Endothelial cell of hepatic sinusoid (primary cell): Measurements from ENCODE around the gene TPI1.

Experiments used
- in situ Hi-C: cut with HindIII; loops from 2 replicates; pipeline ENCODE4 v1.10.0; 2017; ENCODE audit warnings: low sequenced_read_pairs

TPI1 gene

DNA sequence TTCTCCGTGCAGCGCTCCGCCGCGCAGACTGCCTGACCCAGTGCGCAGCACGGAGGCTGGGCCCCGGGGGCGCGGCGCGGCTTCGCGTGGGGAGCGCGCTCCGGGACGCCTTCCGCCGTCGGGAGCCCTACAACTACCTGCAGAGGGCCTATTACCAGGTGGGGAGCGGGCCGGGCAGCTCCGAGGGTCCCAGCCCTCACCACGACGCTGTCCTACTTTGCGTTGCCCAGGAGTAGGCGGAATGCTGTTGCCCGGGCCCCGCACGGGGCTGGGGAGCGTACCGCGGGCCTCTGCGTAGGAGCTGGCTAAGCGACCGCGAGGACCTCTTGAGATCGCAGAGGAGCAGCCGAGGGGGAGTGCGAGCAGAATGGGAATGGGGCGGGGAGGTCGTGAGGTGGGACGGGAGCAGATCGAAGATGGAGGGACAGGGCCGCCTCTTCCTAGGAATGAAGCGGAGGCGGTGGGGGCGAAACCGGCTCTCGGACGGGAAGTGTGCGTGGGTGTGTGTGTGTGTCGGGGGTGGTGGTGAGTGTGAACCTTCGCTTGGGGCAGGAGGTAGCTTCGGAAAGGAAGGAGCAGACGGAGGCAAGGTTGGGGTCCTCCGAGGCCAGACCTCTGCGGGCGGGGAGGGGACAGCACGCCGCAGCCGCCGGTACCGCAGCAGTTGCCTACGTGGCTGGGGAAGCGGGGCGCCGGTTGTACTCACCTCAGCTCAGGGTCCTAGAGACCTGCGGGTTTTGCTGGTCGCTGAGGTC is 38.4 kb upstream of the TPI1 start:
- in situ Hi-C loops, result no loop called here

DNA sequence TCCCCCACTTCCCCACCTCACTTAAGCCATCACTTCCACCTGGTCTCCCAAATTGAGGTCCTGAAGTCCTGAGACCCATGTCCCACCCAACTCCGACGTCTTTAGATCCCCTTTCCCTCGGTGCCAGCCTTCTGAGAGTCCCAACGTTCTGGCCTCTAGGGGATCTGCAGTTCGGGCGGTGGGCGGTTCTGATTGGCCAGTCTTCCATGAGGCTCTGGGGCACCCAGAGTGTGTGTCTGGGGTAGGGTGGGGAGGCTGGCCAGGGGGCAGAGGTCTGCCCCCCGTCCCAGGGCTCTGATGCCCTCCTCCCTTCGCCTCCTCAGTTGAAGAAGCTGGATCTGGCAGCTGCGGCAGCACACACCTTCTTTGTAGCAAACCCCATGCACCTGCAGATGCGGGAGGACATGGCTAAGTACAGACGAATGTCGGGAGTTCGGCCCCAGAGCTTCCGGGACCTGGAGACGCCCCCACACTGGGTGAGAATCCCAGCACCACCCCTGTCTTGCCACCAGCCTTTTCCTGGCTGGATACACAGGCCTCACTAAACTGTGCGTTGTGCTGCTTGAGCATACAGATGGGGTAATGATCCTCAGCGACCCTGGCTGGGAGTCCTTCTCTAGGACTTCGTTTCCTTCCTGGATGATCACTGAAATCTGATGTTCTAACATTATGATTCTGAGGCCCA is 37.7 kb upstream of the TPI1 start:
- in situ Hi-C loops, result no loop called here

DNA sequence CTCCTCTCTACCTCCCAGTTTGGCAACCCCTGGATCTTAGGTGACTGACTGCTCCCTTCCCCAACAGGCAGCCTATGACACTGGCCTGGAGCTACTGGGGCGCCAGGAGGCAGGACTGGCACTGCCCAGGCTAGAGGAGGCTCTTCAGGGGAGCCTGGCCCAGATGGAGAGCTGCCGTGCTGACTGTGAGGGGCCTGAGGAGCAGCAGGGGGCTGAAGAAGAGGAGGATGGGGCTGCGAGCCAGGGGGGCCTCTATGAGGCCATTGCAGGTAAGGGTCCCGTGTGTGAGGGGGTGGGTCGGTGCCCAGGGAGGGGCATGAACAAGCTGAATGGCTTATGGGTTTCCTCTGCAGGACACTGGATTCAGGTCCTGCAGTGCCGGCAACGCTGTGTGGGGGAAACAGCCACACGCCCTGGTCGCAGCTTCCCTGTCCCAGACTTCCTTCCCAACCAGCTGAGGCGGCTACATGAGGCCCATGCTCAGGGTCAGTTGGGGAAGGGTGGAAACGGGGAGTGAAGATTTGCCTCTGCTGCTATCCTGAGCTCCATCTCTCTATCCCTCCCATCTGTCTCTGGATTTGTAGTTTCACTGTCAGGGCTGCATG is 36.9 kb upstream of the TPI1 start:
- in situ Hi-C loops, result no loop called here

DNA sequence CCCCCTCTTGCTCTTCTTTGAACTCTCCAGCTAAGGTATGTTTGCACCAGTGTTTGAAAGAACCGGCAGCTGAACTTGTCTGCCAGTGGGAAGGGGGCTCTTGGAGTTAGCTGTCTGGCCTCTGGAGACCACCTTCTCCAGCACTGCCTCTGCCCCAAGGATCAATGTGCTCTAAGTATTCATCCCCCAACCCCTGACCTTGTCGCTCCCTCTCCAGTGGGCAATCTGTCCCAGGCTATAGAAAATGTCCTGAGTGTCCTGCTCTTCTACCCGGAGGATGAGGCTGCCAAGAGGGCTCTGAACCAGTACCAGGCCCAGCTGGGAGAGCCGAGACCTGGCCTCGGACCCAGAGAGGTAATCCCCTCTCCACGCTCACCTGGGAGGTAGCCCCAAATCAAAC is 36.3 kb upstream of the TPI1 start:
- in situ Hi-C loops, result no loop called here

DNA sequence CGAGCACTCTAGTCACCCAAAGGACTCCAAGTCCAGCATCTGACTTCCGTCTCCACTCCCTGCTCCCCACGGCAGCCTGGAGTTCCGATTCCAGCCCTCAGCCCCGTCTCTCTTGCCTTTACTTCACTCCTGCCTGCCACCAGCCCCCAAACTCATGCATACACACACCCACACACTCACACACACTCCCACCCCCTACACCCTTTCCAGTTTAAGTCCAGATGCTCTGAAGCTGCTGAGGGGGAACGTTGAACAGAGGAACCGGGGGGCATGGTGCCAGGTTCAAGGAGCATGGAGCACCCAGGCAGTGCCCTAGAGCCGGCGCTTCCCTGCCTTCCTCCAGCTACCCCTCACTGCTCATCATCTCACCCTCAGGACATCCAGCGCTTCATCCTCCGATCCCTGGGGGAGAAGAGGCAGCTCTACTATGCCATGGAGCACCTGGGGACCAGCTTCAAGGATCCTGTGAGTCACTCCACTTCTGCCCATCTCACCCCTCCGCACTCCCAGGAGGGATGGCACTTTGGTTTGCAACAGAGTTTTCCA is 35.8 kb upstream of the TPI1 start:
- in situ Hi-C loops, result no loop called here

DNA sequence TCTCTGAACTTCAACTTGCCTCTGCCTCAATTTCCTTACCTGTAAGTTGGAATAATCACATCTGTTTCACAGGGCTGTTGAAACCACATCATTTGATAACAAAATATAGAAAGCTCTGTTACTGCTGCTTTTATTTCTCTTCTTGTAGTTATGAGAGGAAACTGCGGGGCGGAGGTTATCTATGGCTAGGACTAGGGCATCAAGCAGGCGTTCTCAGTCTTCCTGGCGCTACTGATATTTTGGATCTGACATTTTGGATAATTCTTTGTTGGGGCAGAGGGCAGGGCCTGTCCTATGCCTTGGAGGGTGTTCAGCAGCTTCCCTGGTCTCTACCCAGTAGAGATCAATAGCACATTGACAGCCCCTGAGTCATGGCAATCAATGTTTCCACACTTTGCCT is 35.2 kb upstream of the TPI1 start:
- in situ Hi-C loops, result no loop called here

DNA sequence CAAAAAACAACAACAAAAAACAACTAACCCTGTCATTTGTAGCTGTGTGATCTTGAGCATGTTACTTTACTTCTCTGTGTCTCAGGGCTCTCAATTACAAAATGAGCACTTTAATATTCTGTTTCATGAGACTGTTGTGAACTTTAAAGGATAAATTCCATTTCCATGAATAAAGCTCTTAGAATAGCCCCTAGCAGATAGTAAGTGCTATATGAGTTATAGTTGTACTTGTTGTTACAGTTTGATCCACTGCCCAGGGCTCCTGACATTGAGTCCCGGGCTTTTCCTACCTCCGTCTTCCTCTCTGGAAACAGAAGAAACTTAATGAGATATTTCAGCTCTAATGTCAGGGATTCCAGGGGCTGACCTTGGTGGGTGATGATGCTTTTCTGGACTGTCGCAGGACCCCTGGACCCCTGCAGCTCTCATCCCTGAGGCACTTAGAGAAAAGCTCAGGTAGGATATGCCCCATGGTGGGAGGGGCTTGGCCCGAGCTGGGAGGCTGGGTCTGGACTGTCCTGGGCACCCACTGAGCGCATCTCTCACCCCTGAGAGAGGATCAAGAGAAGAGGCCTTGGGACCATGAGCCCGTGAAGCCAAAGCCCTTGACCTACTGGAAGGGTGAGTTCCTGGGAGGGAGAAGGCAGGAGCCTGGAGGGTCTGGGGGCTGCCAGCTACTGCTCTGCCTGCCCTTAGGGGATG is 34.0 kb upstream of the TPI1 start:
- in situ Hi-C loops, result no loop called here

DNA sequence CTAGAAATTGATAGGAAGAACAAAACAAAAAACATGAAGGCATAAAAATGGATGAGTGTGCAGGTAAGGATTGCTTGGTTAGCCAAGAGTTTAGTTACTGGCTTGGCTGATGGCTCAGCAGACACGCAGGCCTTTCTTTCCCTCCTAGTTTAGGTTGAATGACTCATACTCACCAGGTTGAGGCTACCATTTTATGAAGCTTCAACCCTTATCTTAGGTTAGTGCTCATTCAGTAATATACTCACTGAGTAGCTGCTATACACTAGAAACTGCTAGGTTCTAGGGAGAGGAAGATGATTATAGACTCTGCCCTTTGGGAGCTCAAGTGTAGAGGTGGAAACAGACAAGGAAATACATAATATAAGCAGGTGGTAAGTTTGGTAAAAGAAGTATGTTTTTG is 33.1 kb upstream of the TPI1 start:
- in situ Hi-C loops, result no loop called here

DNA sequence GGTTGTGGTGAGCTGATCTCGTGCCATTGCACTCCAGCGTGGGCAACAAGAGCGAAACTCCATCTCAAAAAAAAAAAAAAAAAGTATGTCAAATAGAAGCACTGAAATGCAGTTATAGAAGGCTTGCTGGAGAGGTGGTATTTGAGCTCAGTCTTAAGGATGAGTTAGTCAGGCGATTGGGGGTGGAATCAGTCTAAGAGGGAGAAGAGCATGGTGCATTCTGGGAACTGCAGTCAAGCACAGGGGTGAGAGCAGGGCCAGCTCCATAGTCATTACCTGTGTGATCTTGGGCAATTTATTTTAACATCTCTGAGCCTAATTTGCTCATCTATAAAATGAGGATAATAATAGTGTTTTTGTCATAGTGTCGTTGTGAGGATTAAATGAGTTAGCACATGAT is 32.5 kb upstream of the TPI1 start:
- in situ Hi-C loops, result no loop called here

DNA sequence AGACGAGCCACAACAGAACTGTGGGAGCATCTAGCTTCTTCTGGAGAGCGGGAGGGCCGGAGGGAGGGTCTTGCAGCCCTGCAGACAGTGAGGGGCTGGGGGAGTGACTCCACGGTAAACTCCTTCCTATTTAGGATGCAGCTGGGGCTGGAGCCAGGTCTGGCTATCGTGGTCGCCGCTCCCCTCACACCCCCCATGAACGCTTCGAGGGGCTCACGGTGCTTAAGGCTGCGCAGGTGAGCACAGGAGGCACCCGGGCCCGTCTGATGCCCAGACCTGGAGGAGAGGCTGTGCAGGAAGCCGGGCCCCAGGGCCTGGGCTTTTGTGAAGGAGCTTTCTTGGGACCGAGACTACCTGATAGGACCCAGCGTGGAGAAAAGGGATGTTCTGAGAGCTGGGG is 30.5 kb upstream of the TPI1 start:
- in situ Hi-C loops, result no loop called here

DNA sequence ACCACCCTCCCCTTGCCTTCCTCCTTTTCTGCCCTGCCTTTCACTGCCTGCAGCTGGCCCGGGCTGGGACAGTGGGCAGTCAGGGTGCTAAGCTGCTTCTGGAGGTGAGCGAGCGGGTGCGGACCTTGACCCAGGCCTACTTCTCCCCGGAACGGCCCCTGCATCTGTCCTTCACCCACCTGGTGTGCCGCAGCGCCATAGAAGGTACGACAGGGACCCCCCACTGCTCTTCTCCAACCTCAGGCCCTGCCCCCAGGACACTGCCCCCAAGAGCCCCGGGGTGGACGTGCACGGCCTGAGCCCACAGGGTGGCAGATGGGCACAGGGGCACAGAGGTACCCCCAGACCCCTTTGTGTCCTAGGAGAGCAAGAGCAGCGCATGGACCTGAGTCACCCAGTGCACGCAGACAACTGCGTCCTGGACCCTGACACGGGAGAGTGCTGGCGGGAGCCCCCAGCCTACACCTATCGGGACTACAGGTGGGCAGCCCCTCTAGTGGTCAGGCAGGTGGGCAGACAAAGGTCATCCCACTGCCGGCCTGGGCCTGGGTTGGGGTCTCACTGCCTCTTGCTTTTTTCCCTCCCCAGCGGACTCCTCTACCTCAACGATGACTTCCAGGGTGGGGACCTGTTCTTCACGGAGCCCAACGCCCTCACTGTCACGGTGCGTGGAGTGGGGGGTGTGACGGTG is 29.8 kb upstream of the TPI1 start:
- in situ Hi-C loops, result no loop called here

DNA sequence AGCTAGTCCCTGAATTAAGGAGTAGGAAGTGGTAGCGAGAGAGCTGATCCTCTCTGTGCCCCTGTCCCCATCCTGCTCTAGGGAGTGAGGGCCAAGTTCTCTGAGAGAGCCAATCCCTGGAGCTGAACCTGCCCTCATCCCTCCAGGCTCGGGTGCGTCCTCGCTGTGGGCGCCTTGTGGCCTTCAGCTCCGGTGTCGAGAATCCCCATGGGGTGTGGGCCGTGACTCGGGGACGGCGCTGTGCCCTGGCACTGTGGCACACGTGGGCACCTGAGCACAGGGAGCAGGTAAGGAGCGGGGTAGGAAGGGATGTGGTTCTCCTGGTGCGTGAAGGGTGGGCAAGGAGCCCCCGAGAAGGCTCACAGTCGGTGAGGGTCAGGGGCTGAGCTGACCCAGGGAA is 28.5 kb upstream of the TPI1 start:
- in situ Hi-C loops, result no loop called here

DNA sequence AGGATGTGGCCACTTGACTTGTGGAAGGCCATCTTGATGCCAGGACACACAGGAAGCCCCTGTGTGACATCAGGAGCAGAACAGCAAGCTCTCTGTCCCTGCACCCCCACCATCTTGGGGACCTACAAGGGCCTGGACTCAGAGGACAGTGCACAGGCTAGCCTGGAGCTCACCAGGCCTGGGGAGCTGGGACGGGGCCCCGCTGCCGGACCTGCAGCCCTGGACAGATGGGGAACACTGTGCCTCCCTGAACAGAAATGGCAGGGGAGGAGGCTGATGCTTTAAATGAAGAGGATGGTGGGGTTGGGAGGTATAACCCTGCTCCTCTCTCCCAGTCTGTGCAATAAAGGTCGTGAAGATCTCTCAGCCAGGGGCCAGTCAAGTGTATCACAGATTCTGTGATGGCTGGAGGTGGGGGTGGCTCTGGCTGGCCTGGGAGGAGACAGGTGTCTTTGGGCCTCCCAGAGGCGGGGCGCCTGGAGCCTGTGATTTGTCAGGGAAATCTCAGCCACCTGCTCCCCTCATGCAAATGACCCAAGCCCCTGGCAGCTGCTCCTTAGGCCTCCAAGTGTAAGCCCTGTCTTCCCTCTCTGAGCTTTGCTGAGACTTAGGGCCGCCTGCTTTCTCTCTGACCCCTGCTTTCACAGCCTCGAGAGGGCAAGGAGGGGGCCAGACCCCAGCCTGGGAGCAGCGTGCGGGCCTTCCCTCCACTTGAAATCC is 27.7 kb upstream of the TPI1 start:
- in situ Hi-C loops, result no loop called here

DNA sequence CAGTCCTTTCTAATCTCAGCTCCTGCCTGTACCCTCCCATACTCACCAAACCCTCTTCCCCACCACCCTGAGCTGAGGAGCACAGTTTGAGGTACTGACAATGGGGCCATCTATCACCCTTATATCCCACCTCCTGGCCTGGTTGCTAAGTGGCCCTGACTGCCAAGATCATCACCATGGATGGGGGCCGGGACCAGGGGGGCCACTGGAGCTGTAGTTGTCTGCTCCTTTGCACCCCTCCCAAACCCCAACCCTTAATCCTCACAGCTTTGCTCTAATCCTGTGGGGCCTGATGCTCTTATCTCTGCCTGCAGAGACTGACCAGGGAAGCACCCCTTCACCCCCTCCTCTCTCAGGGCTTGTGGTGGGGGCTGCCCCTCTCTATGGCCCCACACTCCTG is 27.0 kb upstream of the TPI1 start:
- in situ Hi-C loops, result no loop called here

DNA sequence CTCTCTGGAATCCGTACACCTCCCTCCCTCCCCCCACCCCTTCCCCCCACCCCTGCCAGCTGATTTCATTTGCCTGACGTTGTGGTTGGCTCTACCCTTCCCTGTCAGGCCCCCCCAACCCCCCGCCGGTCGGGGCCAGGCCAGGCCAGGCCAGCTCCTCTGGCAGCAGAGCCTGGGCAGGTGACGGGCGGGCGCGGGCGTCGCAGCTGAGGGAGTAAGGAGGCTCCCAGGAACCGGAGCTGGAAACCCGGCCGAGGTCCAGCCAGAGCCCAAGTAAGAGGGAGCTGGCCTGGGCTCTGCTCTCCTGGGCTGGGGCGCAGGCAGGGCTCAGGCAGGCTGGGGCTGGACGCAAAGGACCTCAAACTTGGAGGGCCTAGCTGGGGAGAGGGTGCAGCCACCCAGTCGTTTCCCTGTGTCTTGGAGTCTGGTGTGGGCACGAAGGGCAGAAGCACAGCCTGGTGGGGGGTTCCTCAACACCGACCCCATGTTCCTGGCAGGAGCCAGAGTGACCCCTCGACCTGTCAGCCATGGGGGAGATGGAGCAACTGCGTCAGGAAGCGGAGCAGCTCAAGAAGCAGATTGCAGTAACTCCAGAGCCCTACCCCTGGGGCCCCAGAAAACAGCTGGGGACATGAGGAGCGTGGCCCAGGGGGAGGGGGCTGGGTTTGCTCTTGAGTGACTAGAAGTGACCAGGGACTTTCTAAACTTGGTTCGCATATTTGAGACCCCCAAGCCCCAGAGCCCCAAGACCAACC is 26.4 kb upstream of the TPI1 start, which contains the start of gene GNB3:
GNB3 (plus strand) TSS at position 165 of the 755 bp plus-strand sequence; CDS start at position 528, 363 bp downstream.
- in situ Hi-C loops, result no loop called here

DNA sequence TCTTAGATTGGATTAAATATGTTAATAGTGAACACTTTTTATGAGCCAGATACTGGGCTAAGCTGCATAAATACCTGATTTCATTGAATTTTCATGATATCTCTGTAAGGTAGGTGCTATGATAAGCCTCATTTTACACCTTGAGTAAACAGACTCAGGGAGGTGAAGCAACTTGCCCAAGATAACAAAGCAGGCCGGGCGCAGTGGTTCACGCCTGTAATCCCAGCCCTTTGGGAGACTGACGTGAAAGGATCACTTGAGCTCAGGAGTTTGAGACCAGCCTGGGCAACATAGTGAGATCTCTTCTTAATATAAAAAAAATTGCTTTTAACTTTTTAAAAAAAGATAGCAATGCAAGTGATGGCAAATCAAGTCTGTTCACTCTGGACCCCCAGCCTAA is 25.3 kb upstream of the TPI1 start:
- in situ Hi-C loops, result no loop called here

DNA sequence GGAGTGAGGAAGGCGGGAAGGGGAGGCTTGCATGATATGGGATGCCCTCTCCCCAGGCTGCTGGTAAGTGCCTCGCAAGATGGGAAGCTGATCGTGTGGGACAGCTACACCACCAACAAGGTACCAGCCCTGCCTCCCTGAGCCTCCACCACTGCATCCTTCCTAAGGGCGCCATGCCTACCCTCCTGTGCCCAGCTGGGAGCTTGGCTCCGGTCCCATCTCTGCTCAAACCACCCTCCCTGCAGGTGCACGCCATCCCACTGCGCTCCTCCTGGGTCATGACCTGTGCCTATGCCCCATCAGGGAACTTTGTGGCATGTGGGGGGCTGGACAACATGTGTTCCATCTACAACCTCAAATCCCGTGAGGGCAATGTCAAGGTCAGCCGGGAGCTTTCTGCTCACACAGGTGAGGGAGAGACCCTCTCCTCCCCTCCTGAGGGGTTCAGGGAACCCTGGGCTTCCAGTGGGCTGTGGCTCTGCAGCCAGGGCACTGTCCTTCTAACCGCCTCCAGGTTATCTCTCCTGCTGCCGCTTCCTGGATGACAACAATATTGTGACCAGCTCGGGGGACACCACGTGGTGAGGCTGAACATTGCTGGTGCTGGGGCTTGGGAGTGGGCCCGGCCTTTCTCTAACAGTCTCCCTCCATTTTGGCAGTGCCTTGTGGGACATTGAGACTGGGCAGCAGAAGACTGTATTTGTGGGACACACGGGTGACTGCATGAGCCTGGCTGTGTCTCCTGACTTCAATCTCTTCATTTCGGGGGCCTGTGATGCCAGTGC is 24.0 kb upstream of the TPI1 start:
- in situ Hi-C loops, result no loop called here

DNA sequence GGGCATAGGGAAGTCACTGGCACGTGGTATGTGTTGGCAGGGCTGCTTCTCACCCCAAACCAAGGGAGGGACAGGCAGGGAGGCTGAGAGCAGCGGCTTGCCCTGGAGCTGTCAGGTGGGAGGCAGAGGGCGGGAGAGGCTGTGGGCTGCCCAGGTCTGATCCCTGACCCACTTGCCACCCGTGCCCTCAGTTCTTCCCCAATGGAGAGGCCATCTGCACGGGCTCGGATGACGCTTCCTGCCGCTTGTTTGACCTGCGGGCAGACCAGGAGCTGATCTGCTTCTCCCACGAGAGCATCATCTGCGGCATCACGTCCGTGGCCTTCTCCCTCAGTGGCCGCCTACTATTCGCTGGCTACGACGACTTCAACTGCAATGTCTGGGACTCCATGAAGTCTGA is 21.9 kb upstream of the TPI1 start:
- in situ Hi-C loops, result no loop called here
